Stomach (tissue), 4 donors: Measurements from ENCODE around the gene ATXN7L1.

Experiments used
- POLR2A ChIP-seq, 4 donors: fragments of 450-650 bp; IDR thresholded peaks; one replicate each; pipeline ENCODE4 v1.6.1; 2016; ENCODE audit warnings: antibody characterized with exemption in 4 of 4, control low read depth in 2 of 4, mild to moderate bottlenecking in 1 of 4, moderate library complexity in 1 of 4
- POLR2AphosphoS5 ChIP-seq, 3 donors: sonication (generic); formaldehyde crosslinking; IDR thresholded peaks; one replicate each; pipeline ENCODE4 v1.6.1; 2016; ENCODE audit warnings: antibody characterized with exemption in 3 of 3
- TF ChIP-seq, protein P1 (sequence below), 7 experiments: fragments of 450-650 bp in 4 of 7; fragments of 200-600 bp in 3 of 7; sonication (generic) in 3 of 7; IDR thresholded peaks; one replicate each; pipeline ENCODE4 v1.5.1; 2016 to 2019; ENCODE audit warnings: antibody characterized with exemption in 7 of 7, control low read depth in 2 of 7, mild to moderate bottlenecking in 1 of 7

DNA sequence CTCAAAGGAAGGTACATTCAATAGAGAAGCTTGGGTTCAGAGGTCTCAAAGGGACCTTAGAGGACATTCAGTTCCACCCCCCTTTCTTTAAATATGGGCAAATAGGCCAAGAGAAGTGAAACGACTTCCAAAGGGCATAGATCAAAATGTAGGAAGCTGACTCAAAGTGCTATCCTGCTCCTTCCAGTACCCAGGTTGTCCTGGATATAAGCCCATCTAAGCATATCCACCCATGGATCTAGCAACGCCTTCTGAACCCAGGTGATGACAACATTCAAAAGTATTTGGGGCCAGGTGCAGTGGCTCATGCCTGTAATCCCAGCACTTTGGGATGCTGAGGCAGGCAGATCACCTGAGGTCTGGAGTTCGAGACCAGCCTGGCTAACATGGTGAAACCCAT, 5.3 kb downstream of the ATXN7L1 start:
- TF ChIP-seq, protein P1, sequence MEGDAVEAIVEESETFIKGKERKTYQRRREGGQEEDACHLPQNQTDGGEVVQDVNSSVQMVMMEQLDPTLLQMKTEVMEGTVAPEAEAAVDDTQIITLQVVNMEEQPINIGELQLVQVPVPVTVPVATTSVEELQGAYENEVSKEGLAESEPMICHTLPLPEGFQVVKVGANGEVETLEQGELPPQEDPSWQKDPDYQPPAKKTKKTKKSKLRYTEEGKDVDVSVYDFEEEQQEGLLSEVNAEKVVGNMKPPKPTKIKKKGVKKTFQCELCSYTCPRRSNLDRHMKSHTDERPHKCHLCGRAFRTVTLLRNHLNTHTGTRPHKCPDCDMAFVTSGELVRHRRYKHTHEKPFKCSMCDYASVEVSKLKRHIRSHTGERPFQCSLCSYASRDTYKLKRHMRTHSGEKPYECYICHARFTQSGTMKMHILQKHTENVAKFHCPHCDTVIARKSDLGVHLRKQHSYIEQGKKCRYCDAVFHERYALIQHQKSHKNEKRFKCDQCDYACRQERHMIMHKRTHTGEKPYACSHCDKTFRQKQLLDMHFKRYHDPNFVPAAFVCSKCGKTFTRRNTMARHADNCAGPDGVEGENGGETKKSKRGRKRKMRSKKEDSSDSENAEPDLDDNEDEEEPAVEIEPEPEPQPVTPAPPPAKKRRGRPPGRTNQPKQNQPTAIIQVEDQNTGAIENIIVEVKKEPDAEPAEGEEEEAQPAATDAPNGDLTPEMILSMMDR (IDR thresholded peaks at IDR 0.05), result no peak
- TF ChIP-seq POLR2AphosphoS5 (IDR thresholded peaks at IDR 0.05), result no peak
- TF ChIP-seq POLR2A (IDR thresholded peaks at IDR 0.05), result no peak
